Measurements from ENCODE around the gene SYNPO2. TPM values are rescaled to one million over a fixed set of nuclear protein-coding genes. Genes with fewer than 3 reads are reported as not detected.

SYNPO2 gene
- total and polyA plus RNA-seq, 2 donors (not counting 1 experiment from before 2014, with no cell fraction given): 40.1 to 71.7 TPM

- no peak for DNase-seq (ENCODE audit: low read depth in 2 of 2)
- no peak for TF ChIP-seq CTCF (conservative IDR thresholded peaks at IDR 0.05 in 1 of 2, IDR thresholded peaks at IDR 0.05 in 1 of 2; ENCODE audit: low read depth in 1 of 2, low read length in 2 of 2)
- TF ChIP-seq EZH2 (IDR thresholded peaks at IDR 0.05; ENCODE audit: low read length, missing control alignments): no peak
- Histone ChIP-seq H3K36me3 (ENCODE audit: control insufficient read depth, insufficient read depth, low read length) (no peaks in the 10 kb centered on the region), H3K27ac (ENCODE audit: insufficient read depth, low read length) (no peak overlapping the region), H4K20me1 (ENCODE audit: control insufficient read depth, extremely low read depth, insufficient read depth, low read length) (no peaks in the 10 kb centered on the region), H2AFZ (ENCODE audit: low read length) (no peak overlapping the region), H3K9ac (ENCODE audit: insufficient read depth, low read length) (no peak overlapping the region), H3K9me3 (ENCODE audit: control insufficient read depth, insufficient read depth, low read depth, low read length) (no peaks in the 10 kb centered on the region), H3K27me3 (ENCODE audit: control insufficient read depth, insufficient read depth, low read length) (no peaks in the 10 kb centered on the region), H3K79me2 (ENCODE audit: control insufficient read depth, insufficient read depth, low read length) (no peaks in the 10 kb centered on the region), H3K4me3 (replicated peaks in 1 of 4; ENCODE audit: control extremely low read depth in 1 of 4, insufficient read depth in 1 of 4, low read depth in 3 of 4, low read length in 4 of 4) (no peak overlapping the region), H3K4me2 (ENCODE audit: extremely low read depth, insufficient read depth, low read length) (no peak overlapping the region), H3K4me1 (ENCODE audit: control insufficient read depth, extremely low read depth, insufficient read depth, low read length) (no peaks in the 10 kb centered on the region)
Measured at GRCh38 chr4:119081542-119081859, 192.8 kb downstream of the SYNPO2 start.

- Histone ChIP-seq H3K36me3 (ENCODE audit: control insufficient read depth, insufficient read depth, low read length) (no peaks in the 10 kb centered on the region), H2AFZ (ENCODE audit: low read length) (no peak overlapping the region), H3K27me3 (ENCODE audit: control insufficient read depth, insufficient read depth, low read length) (no peaks in the 10 kb centered on the region), H3K9me3 (ENCODE audit: control insufficient read depth, insufficient read depth, low read depth, low read length) (no peaks in the 10 kb centered on the region), H3K9ac (ENCODE audit: insufficient read depth, low read length) (no peak overlapping the region), H3K4me2 (ENCODE audit: extremely low read depth, insufficient read depth, low read length) (no peak overlapping the region), H4K20me1 (ENCODE audit: control insufficient read depth, extremely low read depth, insufficient read depth, low read length) (no peaks in the 10 kb centered on the region), H3K27ac (ENCODE audit: insufficient read depth, low read length) (no peak overlapping the region), H3K4me1 (ENCODE audit: control insufficient read depth, extremely low read depth, insufficient read depth, low read length) (no peaks in the 10 kb centered on the region), H3K79me2 (ENCODE audit: control insufficient read depth, insufficient read depth, low read length) (no peaks in the 10 kb centered on the region), H3K4me3 (replicated peaks in 1 of 4; ENCODE audit: control extremely low read depth in 1 of 4, insufficient read depth in 1 of 4, low read depth in 3 of 4, low read length in 4 of 4) (no peak overlapping the region)
- DNase-seq (ENCODE audit: low read depth in 2 of 2): no peak
- TF ChIP-seq CTCF (conservative IDR thresholded peaks at IDR 0.05 in 1 of 2, IDR thresholded peaks at IDR 0.05 in 1 of 2; ENCODE audit: low read depth in 1 of 2, low read length in 2 of 2): no peak
- TF ChIP-seq EZH2 (IDR thresholded peaks at IDR 0.05; ENCODE audit: low read length, missing control alignments): no peak
Measured at GRCh38 chr4:119081943-119082342, 193.3 kb downstream of the SYNPO2 start.

- no peak for DNase-seq (ENCODE audit: low read depth in 2 of 2)
- H3K79me2 ChIP-seq (ENCODE audit: control insufficient read depth, insufficient read depth, low read length): no peaks in the 10 kb centered on the region
- H3K9me3 ChIP-seq (ENCODE audit: control insufficient read depth, insufficient read depth, low read depth, low read length): no peaks in the 10 kb centered on the region
- H3K36me3 ChIP-seq (ENCODE audit: control insufficient read depth, insufficient read depth, low read length): no peaks in the 10 kb centered on the region
- no peaks in the 10 kb centered on the region for H3K27me3 ChIP-seq (ENCODE audit: control insufficient read depth, insufficient read depth, low read length)
- H4K20me1 ChIP-seq (ENCODE audit: control insufficient read depth, extremely low read depth, insufficient read depth, low read length): no peaks in the 10 kb centered on the region
- H3K4me2 ChIP-seq (ENCODE audit: extremely low read depth, insufficient read depth, low read length): no peak overlapping the region
- H2AFZ ChIP-seq (ENCODE audit: low read length): no peak overlapping the region
- H3K27ac ChIP-seq (ENCODE audit: insufficient read depth, low read length): no peak overlapping the region
- H3K9ac ChIP-seq (ENCODE audit: insufficient read depth, low read length): no peak overlapping the region
- no peaks in the 10 kb centered on the region for H3K4me1 ChIP-seq (ENCODE audit: control insufficient read depth, extremely low read depth, insufficient read depth, low read length)
- TF ChIP-seq EZH2 (IDR thresholded peaks at IDR 0.05; ENCODE audit: low read length, missing control alignments): no peak
- no peak overlapping the region for H3K4me3 ChIP-seq (replicated peaks in 1 of 4; ENCODE audit: control extremely low read depth in 1 of 4, insufficient read depth in 1 of 4, low read depth in 3 of 4, low read length in 4 of 4)
Measured at GRCh38 chr4:119082661-119083060, 194.0 kb downstream of the SYNPO2 start.

All from fibroblast of lung (primary cell).